Measurements from ENCODE around the gene CSRP1. TPM values are rescaled to one million over a fixed set of nuclear protein-coding genes. Genes with fewer than 3 reads are reported as not detected.
A peak's percentile ranks its signal among the peaks of the same experiment; 100 is the strongest.

The CSRP1 gene
- total RNA-seq, 1 donor from 2014 or later: 6.2 TPM

DNA sequence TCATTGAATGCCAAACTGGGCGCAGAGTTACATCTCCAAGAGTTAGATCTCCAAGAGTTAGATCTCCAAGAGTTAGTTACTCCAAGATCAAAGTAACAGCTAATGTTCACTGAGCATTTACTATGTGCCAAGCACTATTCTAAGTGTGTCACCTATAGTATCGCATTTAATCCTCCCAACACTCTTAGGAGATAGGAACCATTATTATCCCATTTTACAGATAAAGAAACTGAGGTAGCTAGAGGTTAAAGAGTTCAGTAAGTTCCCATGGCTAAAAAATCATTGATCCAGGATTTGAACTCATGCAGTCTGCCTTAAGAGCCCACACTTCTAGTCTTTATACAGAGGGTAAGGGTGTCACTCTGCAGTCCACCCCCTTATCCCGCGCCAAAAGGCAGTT, 30.5 kb upstream of the CSRP1 start:
- H3K27me3 Mint-ChIP-seq (ENCODE audit: unreplicated experiment): peaks cover 16% of the 10 kb centered on the region
- H3K4me3 Mint-ChIP-seq (ENCODE audit: unreplicated experiment): no peak overlapping the region
- H3K9me3 Mint-ChIP-seq (ENCODE audit: unreplicated experiment): peaks cover under 1% of the 10 kb centered on the region
- H3K4me1 Mint-ChIP-seq (ENCODE audit: low read depth, unreplicated experiment): peaks cover 18% of the 10 kb centered on the region
- no peak overlapping the region for H3K27ac Mint-ChIP-seq (ENCODE audit: unreplicated experiment)
- H3K36me3 Mint-ChIP-seq (ENCODE audit: unreplicated experiment): no peaks in the 10 kb centered on the region
- DNase-seq: no peak
- no peak for TF ChIP-seq CTCF (IDR thresholded peaks at IDR 0.05; ENCODE audit: partially characterized antibody, unreplicated experiment)

DNA sequence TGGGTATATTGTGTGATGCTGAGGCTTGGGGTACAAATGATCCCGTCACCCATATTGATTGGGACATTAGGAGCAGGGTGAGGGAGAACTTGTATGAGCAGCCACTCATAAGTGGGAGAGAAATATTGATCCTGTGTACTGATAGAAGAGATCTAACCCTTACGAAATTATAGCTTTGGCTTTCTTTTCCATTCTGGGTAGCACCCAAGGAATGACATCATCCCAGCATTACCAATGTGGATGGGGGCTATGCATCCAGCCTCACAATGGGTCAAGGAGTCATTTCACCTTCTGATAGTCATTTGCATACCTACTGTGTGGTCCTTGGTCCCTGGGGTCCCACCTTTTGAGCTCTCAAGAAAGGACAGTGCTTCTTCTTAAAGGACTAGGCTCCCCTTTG, 30.1 kb upstream of the CSRP1 start:
- no peak for DNase-seq
- Mint-ChIP-seq H3K9me3 (ENCODE audit: unreplicated experiment) (peaks cover 4% of the 10 kb centered on the region), H3K4me1 (ENCODE audit: low read depth, unreplicated experiment) (peaks cover 17% of the 10 kb centered on the region), H3K27me3 (ENCODE audit: unreplicated experiment) (peaks cover 16% of the 10 kb centered on the region), H3K4me3 (ENCODE audit: unreplicated experiment) (no peak overlapping the region), H3K27ac (ENCODE audit: unreplicated experiment) (no peak overlapping the region), H3K36me3 (ENCODE audit: unreplicated experiment) (no peaks in the 10 kb centered on the region)
- TF ChIP-seq CTCF (IDR thresholded peaks at IDR 0.05; ENCODE audit: partially characterized antibody, unreplicated experiment): no peak

DNA sequence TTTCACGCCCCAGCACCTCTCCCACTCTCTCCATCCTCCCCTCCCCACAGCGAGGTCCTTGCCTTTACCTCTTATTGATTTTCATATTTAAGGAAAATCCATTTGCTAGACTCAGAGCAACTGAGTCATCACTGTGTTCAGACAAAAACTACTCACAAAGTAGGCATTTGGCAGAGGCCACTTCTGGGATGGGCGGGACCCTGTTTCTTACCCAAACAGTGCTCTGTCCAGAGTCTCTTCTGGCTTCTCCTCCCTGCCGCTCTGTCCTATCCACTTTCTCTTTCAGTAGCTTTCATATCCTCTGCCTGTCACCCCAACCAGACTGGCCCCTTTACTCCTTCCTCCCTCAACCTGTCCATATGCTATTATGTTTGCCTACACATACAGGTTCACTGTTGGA, 29.6 kb upstream of the CSRP1 start:
- H3K27me3 Mint-ChIP-seq (ENCODE audit: unreplicated experiment): peaks cover 18% of the 10 kb centered on the region
- H3K4me1 Mint-ChIP-seq (ENCODE audit: low read depth, unreplicated experiment): peaks cover 20% of the 10 kb centered on the region

DNA sequence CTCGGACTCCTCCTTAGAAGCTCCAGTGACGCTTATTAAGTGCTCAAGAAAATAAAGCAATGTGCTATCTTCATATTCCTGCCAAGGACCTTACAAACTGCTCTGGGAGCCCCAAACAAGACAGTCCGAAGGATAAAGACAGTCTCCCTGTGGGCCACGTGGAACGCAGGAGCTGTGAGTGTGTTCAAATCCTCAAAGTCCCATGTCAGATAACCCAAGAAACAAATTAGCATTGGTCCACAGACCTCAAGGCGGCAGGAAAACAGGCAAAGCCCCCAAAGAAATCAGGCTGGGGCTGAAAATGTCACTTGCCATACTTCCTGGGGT, 29.0 kb upstream of the CSRP1 start:
- Mint-ChIP-seq H3K36me3 (ENCODE audit: unreplicated experiment) (no peaks in the 10 kb centered on the region), H3K9me3 (ENCODE audit: unreplicated experiment) (peaks cover 6% of the 10 kb centered on the region), H3K27ac (ENCODE audit: unreplicated experiment) (no peak overlapping the region), H3K27me3 (ENCODE audit: unreplicated experiment) (peaks cover 19% of the 10 kb centered on the region), H3K4me1 (ENCODE audit: low read depth, unreplicated experiment) (peaks cover 26% of the 10 kb centered on the region), H3K4me3 (ENCODE audit: unreplicated experiment) (no peak overlapping the region)
- no peak for TF ChIP-seq CTCF (IDR thresholded peaks at IDR 0.05; ENCODE audit: partially characterized antibody, unreplicated experiment)
- no peak for DNase-seq

More for the DNA sequence above, 29.6 kb upstream of the CSRP1 start:
- Mint-ChIP-seq H3K36me3 (ENCODE audit: unreplicated experiment) (no peaks in the 10 kb centered on the region), H3K27ac (ENCODE audit: unreplicated experiment) (no peak overlapping the region), H3K9me3 (ENCODE audit: unreplicated experiment) (peaks cover 4% of the 10 kb centered on the region), H3K4me3 (ENCODE audit: unreplicated experiment) (no peak overlapping the region)
- no peak for TF ChIP-seq CTCF (IDR thresholded peaks at IDR 0.05; ENCODE audit: partially characterized antibody, unreplicated experiment)
- no peak for DNase-seq

GRCh38 chr1:201535046-201535918, 28.4 kb upstream of the CSRP1 start:
- Mint-ChIP-seq H3K9me3 (ENCODE audit: unreplicated experiment) (peaks cover 8% of the 10 kb centered on the region), H3K27ac (ENCODE audit: unreplicated experiment) (peak overlapping the region; percentile 65), H3K36me3 (ENCODE audit: unreplicated experiment) (no peaks in the 10 kb centered on the region), H3K4me1 (ENCODE audit: low read depth, unreplicated experiment) (peaks cover 28% of the 10 kb centered on the region), H3K4me3 (ENCODE audit: unreplicated experiment) (no peak overlapping the region), H3K27me3 (ENCODE audit: unreplicated experiment) (peaks cover 17% of the 10 kb centered on the region)
- TF ChIP-seq CTCF (IDR thresholded peaks at IDR 0.05; ENCODE audit: partially characterized antibody, unreplicated experiment): no peak
- no peak for DNase-seq

Data from glutamatergic neuron (in vitro differentiated cells).